Measurements from ENCODE around the gene AKAP4. TPM values are rescaled to one million over a fixed set of nuclear protein-coding genes. Genes with fewer than 3 reads are reported as not detected.
A peak's percentile ranks its signal among the peaks of the same experiment; 100 is the strongest.

Gene AKAP4
- polyA plus RNA-seq, 2 of the 4 experiments (the other 2 are of a cell fraction), result not detected

DNA sequence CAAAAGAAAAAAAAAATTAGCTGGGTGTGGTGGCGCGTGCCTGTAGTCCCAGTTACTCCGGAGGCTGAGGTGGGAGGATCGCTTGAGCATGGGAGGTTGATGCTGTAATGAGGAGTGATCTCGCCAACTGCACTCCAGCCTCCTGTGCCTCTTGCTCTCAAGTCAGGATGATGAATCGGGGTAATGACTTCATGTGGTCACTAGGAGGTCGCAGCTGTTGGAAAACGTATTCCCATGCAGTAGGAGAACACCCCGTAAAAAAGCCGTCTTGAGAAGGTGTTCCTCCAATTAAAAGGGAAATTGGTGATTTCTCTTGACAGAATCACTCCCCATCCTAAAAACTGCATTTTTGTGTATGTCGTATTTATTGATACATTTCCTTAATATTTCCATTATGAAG is 5.9 kb upstream of the AKAP4 start (continued):
- TF ChIP-seq KDM5A (IDR thresholded peaks at IDR 0.05) (no peak), POLR2AphosphoS2 (conservative IDR thresholded peaks at IDR 0.05; ENCODE audit: low read length) (no peak), RNF2 (IDR thresholded peaks at IDR 0.05; ENCODE audit: borderline replicate concordance, low read depth) (no peak), SMC3 (IDR thresholded peaks at IDR 0.05) (no peak)
- TF ChIP-seq, protein P1, sequence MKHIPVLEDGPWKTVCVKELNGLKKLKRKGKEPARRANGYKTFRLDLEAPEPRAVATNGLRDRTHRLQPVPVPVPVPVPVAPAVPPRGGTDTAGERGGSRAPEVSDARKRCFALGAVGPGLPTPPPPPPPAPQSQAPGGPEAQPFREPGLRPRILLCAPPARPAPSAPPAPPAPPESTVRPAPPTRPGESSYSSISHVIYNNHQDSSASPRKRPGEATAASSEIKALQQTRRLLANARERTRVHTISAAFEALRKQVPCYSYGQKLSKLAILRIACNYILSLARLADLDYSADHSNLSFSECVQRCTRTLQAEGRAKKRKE (CRISPR knock-in tag; IDR thresholded peaks at IDR 0.05; ENCODE audit: low read depth), result no peak

DNA sequence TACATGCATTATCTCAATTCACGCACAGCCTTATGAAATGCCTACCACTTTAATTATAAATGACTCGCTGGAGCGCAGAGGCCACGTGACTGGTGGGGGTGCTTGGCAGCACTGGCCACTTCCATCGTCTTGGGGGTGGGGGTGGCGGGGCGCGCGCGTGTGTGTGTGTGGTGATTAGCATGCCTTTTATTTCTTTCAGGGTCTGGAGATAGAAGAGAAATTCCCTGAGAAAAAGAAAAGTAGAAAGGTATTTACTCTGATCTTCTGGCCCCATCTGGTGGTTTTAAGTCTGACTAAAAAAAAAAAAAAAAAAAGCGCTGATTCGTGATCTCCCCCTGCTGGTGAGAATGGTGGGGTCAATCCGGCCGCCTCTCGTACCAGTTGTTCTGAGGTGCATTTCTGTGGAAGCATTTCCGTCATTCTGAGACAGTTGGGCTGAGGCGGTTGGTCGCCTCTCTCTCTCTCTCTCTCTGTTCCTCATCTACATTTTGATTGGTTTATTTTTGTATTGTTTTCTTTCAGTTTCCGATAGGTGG is 3.6 kb upstream of the AKAP4 start, which contains the start of gene CCNB3:
CCNB3 (plus strand) TSS at position 402 of the 536 bp plus-strand sequence. CDS start 80,399 bp downstream, outside the sequence.
- WGBS (ENCODE audit: missing lambda C conversion rate), result 3% methylated on average over 14 of the region's 19 CpGs
- TF ChIP-seq ZNF302 (CRISPR knock-in tag; IDR thresholded peaks at IDR 0.05), result no peak
- TF ChIP-seq, protein P2, sequence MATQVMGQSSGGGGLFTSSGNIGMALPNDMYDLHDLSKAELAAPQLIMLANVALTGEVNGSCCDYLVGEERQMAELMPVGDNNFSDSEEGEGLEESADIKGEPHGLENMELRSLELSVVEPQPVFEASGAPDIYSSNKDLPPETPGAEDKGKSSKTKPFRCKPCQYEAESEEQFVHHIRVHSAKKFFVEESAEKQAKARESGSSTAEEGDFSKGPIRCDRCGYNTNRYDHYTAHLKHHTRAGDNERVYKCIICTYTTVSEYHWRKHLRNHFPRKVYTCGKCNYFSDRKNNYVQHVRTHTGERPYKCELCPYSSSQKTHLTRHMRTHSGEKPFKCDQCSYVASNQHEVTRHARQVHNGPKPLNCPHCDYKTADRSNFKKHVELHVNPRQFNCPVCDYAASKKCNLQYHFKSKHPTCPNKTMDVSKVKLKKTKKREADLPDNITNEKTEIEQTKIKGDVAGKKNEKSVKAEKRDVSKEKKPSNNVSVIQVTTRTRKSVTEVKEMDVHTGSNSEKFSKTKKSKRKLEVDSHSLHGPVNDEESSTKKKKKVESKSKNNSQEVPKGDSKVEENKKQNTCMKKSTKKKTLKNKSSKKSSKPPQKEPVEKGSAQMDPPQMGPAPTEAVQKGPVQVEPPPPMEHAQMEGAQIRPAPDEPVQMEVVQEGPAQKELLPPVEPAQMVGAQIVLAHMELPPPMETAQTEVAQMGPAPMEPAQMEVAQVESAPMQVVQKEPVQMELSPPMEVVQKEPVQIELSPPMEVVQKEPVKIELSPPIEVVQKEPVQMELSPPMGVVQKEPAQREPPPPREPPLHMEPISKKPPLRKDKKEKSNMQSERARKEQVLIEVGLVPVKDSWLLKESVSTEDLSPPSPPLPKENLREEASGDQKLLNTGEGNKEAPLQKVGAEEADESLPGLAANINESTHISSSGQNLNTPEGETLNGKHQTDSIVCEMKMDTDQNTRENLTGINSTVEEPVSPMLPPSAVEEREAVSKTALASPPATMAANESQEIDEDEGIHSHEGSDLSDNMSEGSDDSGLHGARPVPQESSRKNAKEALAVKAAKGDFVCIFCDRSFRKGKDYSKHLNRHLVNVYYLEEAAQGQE (IDR thresholded peaks at IDR 0.05), result no peak
- TF ChIP-seq ESRRA (IDR thresholded peaks at IDR 0.05; ENCODE audit: borderline replicate concordance, low read length), result no peak
- TF ChIP-seq, protein P3, sequence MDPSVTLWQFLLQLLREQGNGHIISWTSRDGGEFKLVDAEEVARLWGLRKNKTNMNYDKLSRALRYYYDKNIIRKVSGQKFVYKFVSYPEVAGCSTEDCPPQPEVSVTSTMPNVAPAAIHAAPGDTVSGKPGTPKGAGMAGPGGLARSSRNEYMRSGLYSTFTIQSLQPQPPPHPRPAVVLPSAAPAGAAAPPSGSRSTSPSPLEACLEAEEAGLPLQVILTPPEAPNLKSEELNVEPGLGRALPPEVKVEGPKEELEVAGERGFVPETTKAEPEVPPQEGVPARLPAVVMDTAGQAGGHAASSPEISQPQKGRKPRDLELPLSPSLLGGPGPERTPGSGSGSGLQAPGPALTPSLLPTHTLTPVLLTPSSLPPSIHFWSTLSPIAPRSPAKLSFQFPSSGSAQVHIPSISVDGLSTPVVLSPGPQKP (IDR thresholded peaks at IDR 0.05; ENCODE audit: low read depth, low read length), result no peak
- peak; percentile 44 for TF ChIP-seq POLR2A (IDR thresholded peaks at IDR 0.05; ENCODE audit: low read length)
- no peak for TF ChIP-seq HOXA7 (CRISPR knock-in tag; IDR thresholded peaks at IDR 0.05)
- peak; percentile 23; the same call in 1 of the 3 replicates for TF ChIP-seq SMC3 (IDR thresholded peaks at IDR 0.05)
- TF ChIP-seq RFX5 (IDR thresholded peaks at IDR 0.05), result no peak
- no peak for TF ChIP-seq KDM1A (IDR thresholded peaks at IDR 0.05; ENCODE audit: low read depth)
- no peak for TF ChIP-seq NPAS2 (CRISPR knock-in tag; IDR thresholded peaks at IDR 0.05; ENCODE audit: borderline replicate concordance)
- no peak for TF ChIP-seq PHF8 (IDR thresholded peaks at IDR 0.05; ENCODE audit: borderline replicate concordance, low read depth)
- no peak for TF ChIP-seq FOSL2 (IDR thresholded peaks at IDR 0.05)
- no peak for TF ChIP-seq FOSL2 (CRISPR knock-in tag; IDR thresholded peaks at IDR 0.05)
- TF ChIP-seq FOSB (CRISPR knock-in tag; IDR thresholded peaks at IDR 0.05), result no peak
- TF ChIP-seq ZSCAN20 (CRISPR knock-in tag; IDR thresholded peaks at IDR 0.05), result no peak
- peak; percentile 34 to 41; a peak in 3 of 5 replicates for TF ChIP-seq RAD21 (conservative IDR thresholded peaks at IDR 0.05 in 1 of 2, IDR thresholded peaks at IDR 0.05 in 1 of 2)
- TF ChIP-seq ZC3H11A (IDR thresholded peaks at IDR 0.05), result no peak
- TF ChIP-seq, protein P4, sequence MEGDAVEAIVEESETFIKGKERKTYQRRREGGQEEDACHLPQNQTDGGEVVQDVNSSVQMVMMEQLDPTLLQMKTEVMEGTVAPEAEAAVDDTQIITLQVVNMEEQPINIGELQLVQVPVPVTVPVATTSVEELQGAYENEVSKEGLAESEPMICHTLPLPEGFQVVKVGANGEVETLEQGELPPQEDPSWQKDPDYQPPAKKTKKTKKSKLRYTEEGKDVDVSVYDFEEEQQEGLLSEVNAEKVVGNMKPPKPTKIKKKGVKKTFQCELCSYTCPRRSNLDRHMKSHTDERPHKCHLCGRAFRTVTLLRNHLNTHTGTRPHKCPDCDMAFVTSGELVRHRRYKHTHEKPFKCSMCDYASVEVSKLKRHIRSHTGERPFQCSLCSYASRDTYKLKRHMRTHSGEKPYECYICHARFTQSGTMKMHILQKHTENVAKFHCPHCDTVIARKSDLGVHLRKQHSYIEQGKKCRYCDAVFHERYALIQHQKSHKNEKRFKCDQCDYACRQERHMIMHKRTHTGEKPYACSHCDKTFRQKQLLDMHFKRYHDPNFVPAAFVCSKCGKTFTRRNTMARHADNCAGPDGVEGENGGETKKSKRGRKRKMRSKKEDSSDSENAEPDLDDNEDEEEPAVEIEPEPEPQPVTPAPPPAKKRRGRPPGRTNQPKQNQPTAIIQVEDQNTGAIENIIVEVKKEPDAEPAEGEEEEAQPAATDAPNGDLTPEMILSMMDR (IDR thresholded peaks at IDR 0.05), result peak; percentile 47
- TF ChIP-seq, protein P5, sequence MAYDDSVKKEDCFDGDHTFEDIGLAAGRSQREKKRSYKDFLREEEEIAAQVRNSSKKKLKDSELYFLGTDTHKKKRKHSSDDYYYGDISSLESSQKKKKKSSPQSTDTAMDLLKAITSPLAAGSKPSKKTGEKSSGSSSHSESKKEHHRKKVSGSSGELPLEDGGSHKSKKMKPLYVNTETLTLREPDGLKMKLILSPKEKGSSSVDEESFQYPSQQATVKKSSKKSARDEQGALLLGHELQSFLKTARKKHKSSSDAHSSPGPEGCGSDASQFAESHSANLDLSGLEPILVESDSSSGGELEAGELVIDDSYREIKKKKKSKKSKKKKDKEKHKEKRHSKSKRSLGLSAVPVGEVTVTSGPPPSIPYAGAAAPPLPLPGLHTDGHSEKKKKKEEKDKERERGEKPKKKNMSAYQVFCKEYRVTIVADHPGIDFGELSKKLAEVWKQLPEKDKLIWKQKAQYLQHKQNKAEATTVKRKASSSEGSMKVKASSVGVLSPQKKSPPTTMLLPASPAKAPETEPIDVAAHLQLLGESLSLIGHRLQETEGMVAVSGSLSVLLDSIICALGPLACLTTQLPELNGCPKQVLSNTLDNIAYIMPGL (CRISPR knock-in tag; IDR thresholded peaks at IDR 0.05; ENCODE audit: borderline replicate concordance), result no peak
- TF ChIP-seq, protein P6, sequence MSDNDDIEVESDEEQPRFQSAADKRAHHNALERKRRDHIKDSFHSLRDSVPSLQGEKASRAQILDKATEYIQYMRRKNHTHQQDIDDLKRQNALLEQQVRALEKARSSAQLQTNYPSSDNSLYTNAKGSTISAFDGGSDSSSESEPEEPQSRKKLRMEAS (IDR thresholded peaks at IDR 0.05), result peak; percentile 76
- TF ChIP-seq MYC (IDR thresholded peaks at IDR 0.05; ENCODE audit: borderline replicate concordance, low read length), result no peak
- no peak for TF ChIP-seq RARB (CRISPR knock-in tag; IDR thresholded peaks at IDR 0.05)
- TF ChIP-seq, protein P7, sequence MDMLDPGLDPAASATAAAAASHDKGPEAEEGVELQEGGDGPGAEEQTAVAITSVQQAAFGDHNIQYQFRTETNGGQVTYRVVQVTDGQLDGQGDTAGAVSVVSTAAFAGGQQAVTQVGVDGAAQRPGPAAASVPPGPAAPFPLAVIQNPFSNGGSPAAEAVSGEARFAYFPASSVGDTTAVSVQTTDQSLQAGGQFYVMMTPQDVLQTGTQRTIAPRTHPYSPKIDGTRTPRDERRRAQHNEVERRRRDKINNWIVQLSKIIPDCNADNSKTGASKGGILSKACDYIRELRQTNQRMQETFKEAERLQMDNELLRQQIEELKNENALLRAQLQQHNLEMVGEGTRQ (IDR thresholded peaks at IDR 0.05), result peak; percentile 86
- H3K27ac ChIP-seq, result peak within 1 kb of the TSS; percentile 71 to 85
- peak; percentile 98 to 99 for ATAC-seq
- H3K4me2 ChIP-seq, result peak within 1 kb of the TSS; percentile 69
- no peaks in the 10 kb centered on the region for H3K9me3 ChIP-seq
- ChIA-PET POLR2A (no interaction called here), CTCF (interaction anchor here (0.7 to 1.2 kb wide), 3 partner anchors 11 to 282 kb away, joined by 3 to 5 read pairs (median 4); partner anchors contain the start of gene CLCN5)
- DNase-seq (ENCODE audit: low read depth in 1 of 2, low spot score in 1 of 2), result peak; percentile 46 to 84
- no peaks in the 10 kb centered on the region for H3K4me1 ChIP-seq
- peak within 1 kb of the TSS; percentile 48 for H3K4me3 ChIP-seq
- FAIRE-seq, result peak; percentile 13
